T-helper 2 cell treated with Interferon-gamma antibody and Interleukin-4, amounts not matched to agents 5 μg/mL and 100 μg/mL, for 36 hours (primary cell): ENCODE measurements around the gene MFF.

Experiments used
- DNase-seq: peaks from one replicate; pipeline ENCODE4 v3.0.0; 2021; ENCODE audit warnings: low spot score
- H3K27ac Mint-ChIP-seq: one replicate; pipeline ENCODE4 v1.8.0; 2021; ENCODE audit warnings: mild to moderate bottlenecking, mixed read lengths
- H3K27me3 Mint-ChIP-seq: one replicate; pipeline ENCODE4 v1.8.0; 2021; ENCODE audit warnings: low read depth, mixed read lengths
- H3K36me3 Mint-ChIP-seq: one replicate; pipeline ENCODE4 v1.8.0; 2021; ENCODE audit warnings: low read depth, mixed read lengths
- H3K4me1 Mint-ChIP-seq: one replicate; pipeline ENCODE4 v1.8.0; 2021; ENCODE audit warnings: low read depth, mixed read lengths
- H3K4me3 Mint-ChIP-seq: one replicate; pipeline ENCODE4 v1.8.0; 2022; ENCODE audit warnings: mild to moderate bottlenecking, moderate library complexity, mixed read lengths
- H3K9me3 Mint-ChIP-seq: one replicate; pipeline ENCODE4 v1.8.0; 2021; ENCODE audit warnings: mixed read lengths

Gene MFF

DNA sequence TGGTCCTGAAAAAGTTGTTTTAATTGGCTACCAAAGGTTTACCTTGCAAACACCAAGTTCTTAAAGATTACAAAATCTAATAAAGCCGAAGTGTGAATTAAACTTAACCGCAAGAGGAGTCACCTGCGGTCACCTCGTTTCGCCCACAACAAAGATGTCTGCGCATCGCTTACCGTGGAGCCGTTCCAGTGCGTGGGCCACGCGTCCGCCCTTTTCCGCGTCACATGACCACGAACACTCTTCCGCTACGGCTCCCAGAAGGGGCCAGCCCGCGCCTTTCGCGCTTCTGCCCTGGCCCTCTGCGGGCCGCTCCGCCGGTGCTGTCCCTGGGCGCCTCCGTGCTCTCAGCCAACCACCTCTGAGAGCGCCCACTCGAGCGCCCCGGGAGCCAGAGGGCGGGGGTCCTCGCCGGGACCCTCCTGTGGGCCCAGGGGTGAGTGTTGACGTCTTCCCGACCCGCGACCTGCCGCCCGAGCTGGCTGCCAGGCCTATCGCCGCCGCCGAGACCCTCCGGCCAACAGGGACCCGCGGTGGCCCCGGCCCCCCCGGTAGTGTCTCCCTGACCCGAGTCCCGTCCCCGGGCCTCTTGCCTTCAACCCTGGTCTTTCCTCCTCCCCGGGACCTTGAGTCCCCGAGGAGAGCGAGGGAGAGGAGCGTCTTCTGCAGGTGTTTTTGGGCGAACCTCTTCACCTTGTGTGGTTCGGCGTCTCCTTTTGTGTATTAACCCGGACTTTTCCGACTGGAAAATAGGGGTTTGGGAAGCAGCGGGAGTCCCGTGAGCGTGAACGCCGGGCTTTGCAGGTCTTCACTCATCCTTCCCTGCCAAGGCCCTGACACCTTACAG, at the start of gene MFF:
Gene MFF, plus strand, starts transcription at position 257 of the 844 bp plus-strand sequence. CDS start 5,415 bp downstream, outside the sequence.
- Mint-ChIP-seq H3K4me1 (peaks cover 37% of the 10 kb centered on the region), H3K27me3 (peaks cover 8% of the 10 kb centered on the region)
- DNase-seq: peak; percentile 94

GRCh38 chr2:227280895-227281294, 44.2 kb upstream of the MFF start:
- DNase-seq: no peak
- no peaks in the 10 kb centered on the region for H3K36me3 Mint-ChIP-seq
- H3K4me1 Mint-ChIP-seq: no peaks in the 10 kb centered on the region
- H3K4me3 Mint-ChIP-seq: no peak overlapping the region
- H3K27me3 Mint-ChIP-seq: no peaks in the 10 kb centered on the region
- H3K27ac Mint-ChIP-seq: no peak overlapping the region
- H3K9me3 Mint-ChIP-seq: no peaks in the 10 kb centered on the region

More for the DNA sequence above, at the start of gene MFF:
- Mint-ChIP-seq H3K27ac (peak within 1 kb of the TSS; percentile 94), H3K9me3 (peaks cover 12% of the 10 kb centered on the region), H3K36me3 (peaks cover 10% of the 10 kb centered on the region), H3K4me3 (peak within 1 kb of the TSS; percentile 94)

GRCh38 chr2:227285741-227286236, 39.3 kb upstream of the MFF start:
- Mint-ChIP-seq H3K4me3 (no peak overlapping the region), H3K27ac (no peak overlapping the region), H3K4me1 (no peaks in the 10 kb centered on the region), H3K27me3 (no peaks in the 10 kb centered on the region), H3K36me3 (no peaks in the 10 kb centered on the region), H3K9me3 (no peaks in the 10 kb centered on the region)
- DNase-seq: no peak

DNA sequence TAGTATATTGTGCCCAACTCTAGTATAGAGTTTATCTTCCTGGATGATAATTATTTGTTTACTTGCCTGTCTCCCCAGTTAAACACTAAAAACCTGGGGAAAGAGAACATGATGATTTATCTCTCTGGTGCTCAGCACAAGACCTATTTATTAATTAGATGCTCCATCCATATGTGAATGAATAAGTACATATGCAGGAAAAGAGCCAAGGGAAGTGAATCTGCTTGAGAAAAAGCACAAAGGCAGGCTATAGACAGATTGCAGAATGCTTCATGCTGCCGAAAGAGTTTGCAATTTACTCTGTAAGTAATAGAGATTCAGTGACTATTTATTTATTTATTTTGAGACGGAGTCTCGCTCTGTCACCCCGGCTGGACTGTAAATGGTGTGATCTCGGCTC, 37.3 kb upstream of the MFF start:
- Mint-ChIP-seq H3K27ac (no peak overlapping the region), H3K4me3 (no peak overlapping the region), H3K36me3 (no peaks in the 10 kb centered on the region), H3K9me3 (no peaks in the 10 kb centered on the region), H3K4me1 (no peaks in the 10 kb centered on the region), H3K27me3 (no peaks in the 10 kb centered on the region)
- no peak for DNase-seq

- no peak for DNase-seq
- Mint-ChIP-seq H3K27me3 (no peaks in the 10 kb centered on the region), H3K4me3 (no peak overlapping the region), H3K4me1 (peaks cover 4% of the 10 kb centered on the region), H3K36me3 (no peaks in the 10 kb centered on the region), H3K9me3 (no peaks in the 10 kb centered on the region), H3K27ac (no peak overlapping the region)
These were observed 32.7 kb upstream of the MFF start for GRCh38 chr2:227292314-227292713.

GRCh38 chr2:227293531-227293930, 31.5 kb upstream of the MFF start:
- Mint-ChIP-seq H3K9me3 (no peaks in the 10 kb centered on the region), H3K36me3 (no peaks in the 10 kb centered on the region), H3K4me1 (peaks cover 4% of the 10 kb centered on the region), H3K27me3 (no peaks in the 10 kb centered on the region), H3K27ac (no peak overlapping the region), H3K4me3 (no peak overlapping the region)
- no peak for DNase-seq

- DNase-seq: no peak
- H3K27me3 Mint-ChIP-seq: no peaks in the 10 kb centered on the region
- H3K4me3 Mint-ChIP-seq: no peak overlapping the region
These were observed 29.2 kb upstream of the MFF start for GRCh38 chr2:227295806-227296205.

GRCh38 chr2:227296671-227297405, 28.2 kb upstream of the MFF start:
- Mint-ChIP-seq H3K27me3 (no peaks in the 10 kb centered on the region), H3K9me3 (no peaks in the 10 kb centered on the region), H3K4me3 (no peak overlapping the region), H3K36me3 (no peaks in the 10 kb centered on the region), H3K27ac (no peak overlapping the region), H3K4me1 (peaks cover 4% of the 10 kb centered on the region)
- DNase-seq: no peak

More at GRCh38 chr2:227295806-227296205, 29.2 kb upstream of the MFF start:
- H3K27ac Mint-ChIP-seq: no peak overlapping the region
- no peaks in the 10 kb centered on the region for H3K36me3 Mint-ChIP-seq
- peaks cover 4% of the 10 kb centered on the region for H3K4me1 Mint-ChIP-seq
- no peaks in the 10 kb centered on the region for H3K9me3 Mint-ChIP-seq

DNA sequence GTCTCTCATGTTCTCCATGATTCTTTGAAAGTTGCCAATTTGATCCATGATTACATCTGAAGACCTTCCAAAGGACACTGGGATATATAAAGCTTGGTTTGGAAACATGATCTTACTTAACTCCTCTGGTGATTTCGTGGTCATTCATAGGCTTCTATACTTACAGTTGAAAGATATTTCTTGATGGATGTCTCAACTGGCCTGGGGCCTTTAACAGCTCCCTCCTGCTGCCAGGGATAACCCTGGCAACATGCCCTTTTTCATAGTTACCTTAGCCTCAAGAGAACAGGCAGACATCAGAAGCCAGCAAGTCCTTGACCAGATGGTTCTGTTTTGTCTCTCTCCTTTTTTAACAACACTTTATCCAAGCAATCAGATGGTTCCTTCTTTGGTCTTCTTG, 23.5 kb upstream of the MFF start:
- DNase-seq: no peak
- no peak overlapping the region for H3K27ac Mint-ChIP-seq
- H3K27me3 Mint-ChIP-seq: no peaks in the 10 kb centered on the region
- no peaks in the 10 kb centered on the region for H3K4me1 Mint-ChIP-seq
- no peaks in the 10 kb centered on the region for H3K36me3 Mint-ChIP-seq
- no peaks in the 10 kb centered on the region for H3K9me3 Mint-ChIP-seq
- H3K4me3 Mint-ChIP-seq: no peak overlapping the region

- H3K27me3 Mint-ChIP-seq: peaks cover 1% of the 10 kb centered on the region
- no peak overlapping the region for H3K4me3 Mint-ChIP-seq
- H3K27ac Mint-ChIP-seq: no peak overlapping the region
- H3K4me1 Mint-ChIP-seq: no peaks in the 10 kb centered on the region
- DNase-seq: no peak
- H3K9me3 Mint-ChIP-seq: no peaks in the 10 kb centered on the region
- H3K36me3 Mint-ChIP-seq: no peaks in the 10 kb centered on the region
These were observed 16.3 kb upstream of the MFF start for GRCh38 chr2:227308784-227309183.

GRCh38 chr2:227310756-227311110, 14.3 kb upstream of the MFF start:
- Mint-ChIP-seq H3K4me3 (no peak overlapping the region), H3K27me3 (peaks cover 1% of the 10 kb centered on the region), H3K9me3 (no peaks in the 10 kb centered on the region), H3K36me3 (no peaks in the 10 kb centered on the region), H3K4me1 (no peaks in the 10 kb centered on the region), H3K27ac (no peak overlapping the region)
- DNase-seq: no peak

DNA sequence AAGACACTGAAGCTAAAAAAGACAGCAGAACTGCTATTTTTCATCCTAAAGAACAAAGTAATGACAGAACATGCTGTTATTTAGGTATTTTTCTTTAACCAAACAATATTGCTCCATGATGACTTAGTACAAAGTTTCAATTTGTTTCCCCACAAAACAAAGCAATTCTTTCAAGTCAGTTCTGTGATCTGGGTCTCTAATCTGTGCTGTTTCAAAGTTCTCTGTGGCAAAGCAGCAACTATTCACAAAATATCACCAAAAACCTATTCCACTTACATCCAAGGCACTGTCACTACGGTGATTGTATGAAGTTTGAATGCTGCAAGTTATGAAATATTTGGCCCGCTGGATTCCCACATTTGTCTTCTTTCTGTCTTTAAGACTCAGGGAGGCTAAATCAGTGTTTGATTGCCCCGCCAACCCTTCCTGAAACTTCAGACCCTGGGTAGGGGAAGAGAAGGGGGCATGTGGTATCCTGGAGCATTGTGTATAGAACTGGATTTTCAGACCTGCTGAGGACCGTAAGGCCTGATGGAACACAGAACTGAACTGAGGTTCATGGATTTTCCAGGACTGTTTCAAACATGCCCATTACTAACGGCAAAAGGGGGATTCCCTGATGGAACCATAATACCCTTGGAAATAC, 13.1 kb upstream of the MFF start:
- Mint-ChIP-seq H3K4me1 (no peaks in the 10 kb centered on the region), H3K27ac (no peak overlapping the region), H3K4me3 (no peak overlapping the region), H3K36me3 (no peaks in the 10 kb centered on the region), H3K9me3 (no peaks in the 10 kb centered on the region), H3K27me3 (peaks cover 1% of the 10 kb centered on the region)
- no peak for DNase-seq

GRCh38 chr2:227312579-227312978, 12.5 kb upstream of the MFF start:
- H3K27ac Mint-ChIP-seq: no peak overlapping the region
- peaks cover 2% of the 10 kb centered on the region for H3K27me3 Mint-ChIP-seq
- H3K4me1 Mint-ChIP-seq: no peaks in the 10 kb centered on the region
- H3K9me3 Mint-ChIP-seq: peaks cover 2% of the 10 kb centered on the region
- H3K4me3 Mint-ChIP-seq: no peak overlapping the region
- no peaks in the 10 kb centered on the region for H3K36me3 Mint-ChIP-seq
- DNase-seq: no peak

GRCh38 chr2:227313310-227313709, 11.7 kb upstream of the MFF start:
- peaks cover 6% of the 10 kb centered on the region for H3K9me3 Mint-ChIP-seq
- no peak for DNase-seq
- no peaks in the 10 kb centered on the region for H3K36me3 Mint-ChIP-seq
- H3K27ac Mint-ChIP-seq: no peak overlapping the region
- H3K4me1 Mint-ChIP-seq: no peaks in the 10 kb centered on the region
- no peak overlapping the region for H3K4me3 Mint-ChIP-seq
- peaks cover 6% of the 10 kb centered on the region for H3K27me3 Mint-ChIP-seq
